Activated CD4-positive, alpha-beta T cell treated with anti-CD3 and anti-CD28 coated beads for 36 hours (primary cell): Measurements from ENCODE around the gene CERS6. TPM values are rescaled to one million over a fixed set of nuclear protein-coding genes. Genes with fewer than 3 reads are reported as not detected.
"Not testable (repeated sequence)": the region's sequence is repeated elsewhere in the genome, so short reads cannot be mapped to it uniquely, and the experiment has no call there.

ENCODE experiments used
- ATAC-seq: fragments of 200-7000 bp; cut with Tn5 transposase; one replicate; pipeline ENCODE4 v1.10.0; 2021; ENCODE audit warnings: mild to moderate bottlenecking, moderate library complexity
- CTCF ChIA-PET: fragments of 350-600 bp; sonication (Branson Sonifier 250); formaldehyde crosslinking; loops from one replicate; lab custom pipeline; 2021; ENCODE audit warnings: antibody characterized with exemption; lab: Charles Lee
- POLR2A ChIA-PET: fragments of 350-600 bp; sonication (Branson Sonifier 250); formaldehyde crosslinking; loops from one replicate; lab custom pipeline; 2021; ENCODE audit warnings: antibody characterized with exemption, inconsistent platforms; lab: Charles Lee
- DNase-seq: peaks from one replicate; pipeline ENCODE4 v3.0.0-alpha.2; 2020
- H3K27ac Mint-ChIP-seq: one replicate; pipeline ENCODE4 v1.8.0; 2021; ENCODE audit warnings: mixed read lengths
- H3K27me3 Mint-ChIP-seq: one replicate; pipeline ENCODE4 v1.8.0; 2021; ENCODE audit warnings: mixed read lengths
- H3K36me3 Mint-ChIP-seq: one replicate; pipeline ENCODE4 v1.8.0; 2021; ENCODE audit warnings: low read depth, mixed read lengths
- H3K4me1 Mint-ChIP-seq: one replicate; pipeline ENCODE4 v1.8.0; 2021; ENCODE audit warnings: mixed read lengths
- H3K4me3 Mint-ChIP-seq: one replicate; pipeline ENCODE4 v1.8.0; 2021; ENCODE audit warnings: mild to moderate bottlenecking, moderate library complexity, mixed read lengths
- H3K9me3 Mint-ChIP-seq: one replicate; pipeline ENCODE4 v1.8.0; 2021; ENCODE audit warnings: low read depth, mixed read lengths
- intact Hi-C, 2 experiments: fragments of 100-400 bp; cut with DNase I in 1 of 2; cut with micrococcal nuclease in 1 of 2; formaldehyde crosslinking; loops; one replicate each; pipeline versions ENCODE4 v1.14.2 to v1.15.1; 2022 to 2024; cut with DNase I, micrococcal nuclease
- total RNA-seq, 2 experiments: library from RNA; stranded (reverse); gene quantifications; one replicate each; pipeline ENCODE4 v1.2.3, GENCODE V29; 2021

The CERS6 gene
- total RNA-seq, 2 experiments from 2014 or later = 12.9 to 13.1 TPM

- DNase-seq = peak; percentile 60
- H3K27me3 Mint-ChIP-seq = no peaks in the 10 kb centered on the region
- no peaks in the 10 kb centered on the region for H3K4me1 Mint-ChIP-seq
- peaks cover 2% of the 10 kb centered on the region for H3K9me3 Mint-ChIP-seq
- no peak for ATAC-seq
- POLR2A ChIA-PET = interaction anchor here (0.7 kb wide), 1 partner anchor 364 kb away, joined by 5 read pairs; no protein-coding TSS in a partner anchor
- no peak overlapping the region for H3K27ac Mint-ChIP-seq
- peaks cover 28% of the 10 kb centered on the region for H3K36me3 Mint-ChIP-seq
- no peak overlapping the region for H3K4me3 Mint-ChIP-seq
- CTCF ChIA-PET = interaction anchor here (0.7 to 1.2 kb wide), 6 partner anchors 16 to 273 kb away, joined by 3 to 6 read pairs (median 3); no protein-coding TSS in a partner anchor
- intact Hi-C loops = loop anchor here (1.0 kb wide), 2 partner anchors 143 to 146 kb away; no protein-coding TSS in a partner anchor
These were observed 317.8 kb downstream of the CERS6 start for GRCh38 chr2:168773719-168774521.

GRCh38 chr2:168775837-168776236, 319.8 kb downstream of the CERS6 start:
- H3K4me1 Mint-ChIP-seq = no peaks in the 10 kb centered on the region
- H3K9me3 Mint-ChIP-seq = peaks cover 2% of the 10 kb centered on the region
- H3K36me3 Mint-ChIP-seq = peaks cover 19% of the 10 kb centered on the region
- no peak overlapping the region for H3K4me3 Mint-ChIP-seq
- no peaks in the 10 kb centered on the region for H3K27me3 Mint-ChIP-seq
- ChIA-PET CTCF (no interaction called here), POLR2A (no interaction called here)
- intact Hi-C loops = no loop called here
- ATAC-seq (no peak), DNase-seq (no peak)
- H3K27ac Mint-ChIP-seq = no peak overlapping the region

DNA sequence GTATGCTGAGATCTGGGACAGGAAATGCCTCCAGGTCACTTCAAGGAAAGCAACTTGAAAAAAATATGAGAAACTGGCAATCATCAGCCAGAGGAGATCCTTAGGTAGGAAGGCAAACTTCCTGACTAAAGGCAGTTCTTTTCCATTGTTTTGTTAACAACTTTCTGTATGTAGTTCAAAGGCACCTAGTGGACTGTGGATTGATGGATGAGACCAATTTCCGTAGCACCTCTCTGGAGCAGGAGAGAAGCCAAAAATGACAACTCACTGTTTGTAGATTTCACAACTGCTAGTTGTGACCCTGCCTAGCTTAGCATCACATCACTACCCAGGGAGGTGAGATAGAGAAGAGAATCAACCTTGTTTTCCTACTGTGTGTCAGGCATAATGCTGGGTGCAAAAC, 324.6 kb downstream of the CERS6 start:
- no peak overlapping the region for H3K27ac Mint-ChIP-seq
- POLR2A ChIA-PET = no interaction called here
- H3K4me3 Mint-ChIP-seq = no peak overlapping the region
- no peak for ATAC-seq
- H3K4me1 Mint-ChIP-seq = no peaks in the 10 kb centered on the region
- H3K27me3 Mint-ChIP-seq = no peaks in the 10 kb centered on the region
- intact Hi-C loops = no loop called here
- H3K9me3 Mint-ChIP-seq = no peaks in the 10 kb centered on the region
- H3K36me3 Mint-ChIP-seq = peaks cover 4% of the 10 kb centered on the region
- CTCF ChIA-PET = no interaction called here
- no peak for DNase-seq

DNA sequence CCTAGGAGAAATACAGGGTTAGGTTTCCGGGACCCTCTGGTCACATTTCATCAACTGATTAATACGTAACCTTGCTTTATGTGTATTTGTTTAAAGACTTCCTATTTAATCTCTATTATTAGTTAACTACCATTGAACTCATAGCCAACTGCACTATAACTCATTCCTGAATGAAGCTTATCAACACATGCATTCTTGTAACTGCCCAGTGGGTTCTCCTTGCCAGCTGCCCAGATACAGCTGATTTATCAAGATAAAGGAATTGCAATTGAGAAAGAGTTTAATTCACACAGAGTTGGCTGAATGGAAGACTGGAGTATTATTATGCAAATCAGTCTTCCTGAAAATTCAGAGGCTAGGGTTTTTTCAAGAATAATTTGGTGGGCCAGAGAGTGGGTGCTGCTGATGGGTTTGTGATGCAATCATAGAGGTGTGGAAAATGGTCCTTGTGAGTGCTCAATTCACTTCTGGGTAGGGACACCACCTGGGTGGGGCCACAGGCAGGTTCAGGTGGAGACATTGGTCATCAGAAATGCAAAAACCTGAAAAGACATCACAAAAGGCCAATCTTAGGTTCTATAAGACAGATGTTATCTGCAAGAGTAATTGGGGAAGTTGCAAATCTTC, 325.2 kb downstream of the CERS6 start:
- Mint-ChIP-seq H3K27me3 (no peaks in the 10 kb centered on the region), H3K9me3 (no peaks in the 10 kb centered on the region), H3K4me3 (no peak overlapping the region), H3K36me3 (no peaks in the 10 kb centered on the region), H3K27ac (no peak overlapping the region), H3K4me1 (no peaks in the 10 kb centered on the region)
- DNase-seq (no peak), ATAC-seq (no peak)
- ChIA-PET POLR2A (no interaction called here), CTCF (no interaction called here)
- intact Hi-C loops = no loop called here

GRCh38 chr2:168782271-168782670, 326.2 kb downstream of the CERS6 start:
- Mint-ChIP-seq H3K4me1 (no peaks in the 10 kb centered on the region), H3K9me3 (no peaks in the 10 kb centered on the region), H3K27ac (no peak overlapping the region), H3K36me3 (no peaks in the 10 kb centered on the region), H3K4me3 (no peak overlapping the region), H3K27me3 (no peaks in the 10 kb centered on the region)
- CTCF ChIA-PET = interaction anchor here (0.6 kb wide), 1 partner anchor 401 kb away, joined by 3 read pairs; no protein-coding TSS in a partner anchor
- peak; percentile 26 for ATAC-seq
- POLR2A ChIA-PET = no interaction called here
- intact Hi-C loops = no loop called here
- DNase-seq = no peak

GRCh38 chr2:168784993-168785392, 328.9 kb downstream of the CERS6 start:
- Mint-ChIP-seq H3K36me3 (no peaks in the 10 kb centered on the region), H3K27ac (no peak overlapping the region), H3K9me3 (no peaks in the 10 kb centered on the region), H3K27me3 (no peaks in the 10 kb centered on the region), H3K4me1 (no peaks in the 10 kb centered on the region), H3K4me3 (no peak overlapping the region)
- no peak for DNase-seq
- CTCF ChIA-PET = no interaction called here
- POLR2A ChIA-PET = no interaction called here
- no peak for ATAC-seq
- intact Hi-C loops = no loop called here

DNA sequence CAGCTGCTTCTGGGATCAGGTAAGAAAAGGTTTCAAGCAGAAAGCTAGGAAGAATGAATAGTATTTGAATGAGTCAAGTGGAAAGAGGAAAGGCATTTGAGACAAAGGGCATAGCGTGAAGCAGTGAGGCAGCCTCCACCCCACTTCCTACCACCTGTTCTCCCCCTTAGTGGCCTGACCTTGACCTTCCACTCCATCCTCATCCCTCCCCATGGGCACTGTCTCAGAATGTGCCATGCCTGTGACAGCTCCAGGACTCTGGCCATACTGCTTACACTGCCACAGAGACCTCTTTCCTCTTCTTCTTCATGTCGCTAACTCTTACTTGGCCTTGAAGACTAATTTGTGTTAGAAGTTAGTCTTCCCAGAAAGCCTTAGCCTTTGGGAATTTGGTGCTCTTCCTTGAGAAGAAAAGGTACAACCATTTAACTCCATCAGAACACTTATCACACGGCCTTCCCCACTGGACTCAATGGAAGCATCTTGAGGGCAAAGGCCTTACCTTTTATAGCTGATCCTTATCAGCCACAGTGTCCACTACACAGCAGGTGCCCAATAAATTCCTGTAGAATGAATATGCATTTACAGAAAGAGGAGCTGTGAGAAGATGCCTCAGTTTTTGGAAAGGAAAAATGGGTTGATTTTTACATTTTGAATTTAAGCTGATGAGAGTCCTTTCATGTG, 331.2 kb downstream of the CERS6 start:
- DNase-seq (no peak), ATAC-seq (no peak)
- no peak overlapping the region for H3K27ac Mint-ChIP-seq
- ChIA-PET POLR2A (no interaction called here), CTCF (interaction anchor here (0.6 kb wide), 2 partner anchors 298 to 407 kb away, joined by 3 to 5 read pairs; no protein-coding TSS in a partner anchor)
- H3K9me3 Mint-ChIP-seq = no peaks in the 10 kb centered on the region
- H3K36me3 Mint-ChIP-seq = no peaks in the 10 kb centered on the region
- no peaks in the 10 kb centered on the region for H3K4me1 Mint-ChIP-seq
- H3K27me3 Mint-ChIP-seq = no peaks in the 10 kb centered on the region
- intact Hi-C loops = no loop called here
- H3K4me3 Mint-ChIP-seq = no peak overlapping the region

- Mint-ChIP-seq H3K9me3 (no peaks in the 10 kb centered on the region), H3K4me3 (no peak overlapping the region), H3K4me1 (no peaks in the 10 kb centered on the region), H3K27me3 (no peaks in the 10 kb centered on the region), H3K36me3 (no peaks in the 10 kb centered on the region), H3K27ac (no peak overlapping the region)
- ChIA-PET CTCF (interaction anchor here (0.6 kb wide), 2 partner anchors 322 to 407 kb away, joined by 3 to 4 read pairs; no protein-coding TSS in a partner anchor), POLR2A (no interaction called here)
- ATAC-seq (no peak), DNase-seq (no peak)
- intact Hi-C loops = no loop called here
These were observed 331.8 kb downstream of the CERS6 start for GRCh38 chr2:168787782-168788376.

- CTCF ChIA-PET = interaction anchor here (0.7 kb wide), 1 partner anchor 15 kb away, joined by 3 read pairs; no protein-coding TSS in a partner anchor
- POLR2A ChIA-PET = no interaction called here
- no peaks in the 10 kb centered on the region for H3K27me3 Mint-ChIP-seq
- no peaks in the 10 kb centered on the region for H3K9me3 Mint-ChIP-seq
- no peak for DNase-seq
- H3K4me3 Mint-ChIP-seq = no peak overlapping the region
- H3K4me1 Mint-ChIP-seq = no peaks in the 10 kb centered on the region
- intact Hi-C loops = no loop called here
- ATAC-seq = no peak
- H3K36me3 Mint-ChIP-seq = no peaks in the 10 kb centered on the region
- no peak overlapping the region for H3K27ac Mint-ChIP-seq
These were observed 333.7 kb downstream of the CERS6 start for GRCh38 chr2:168789776-168790175.

GRCh38 chr2:168790226-168790902, 334.3 kb downstream of the CERS6 start:
- Mint-ChIP-seq H3K9me3 (no peaks in the 10 kb centered on the region), H3K4me3 (no peak overlapping the region), H3K4me1 (no peaks in the 10 kb centered on the region), H3K36me3 (no peaks in the 10 kb centered on the region), H3K27me3 (no peaks in the 10 kb centered on the region), H3K27ac (no peak overlapping the region)
- intact Hi-C loops = no loop called here
- DNase-seq (no peak), ATAC-seq (no peak)
- ChIA-PET POLR2A (no interaction called here), CTCF (interaction anchor here (0.7 kb wide), 1 partner anchor 16 kb away, joined by 3 read pairs; no protein-coding TSS in a partner anchor)

DNA sequence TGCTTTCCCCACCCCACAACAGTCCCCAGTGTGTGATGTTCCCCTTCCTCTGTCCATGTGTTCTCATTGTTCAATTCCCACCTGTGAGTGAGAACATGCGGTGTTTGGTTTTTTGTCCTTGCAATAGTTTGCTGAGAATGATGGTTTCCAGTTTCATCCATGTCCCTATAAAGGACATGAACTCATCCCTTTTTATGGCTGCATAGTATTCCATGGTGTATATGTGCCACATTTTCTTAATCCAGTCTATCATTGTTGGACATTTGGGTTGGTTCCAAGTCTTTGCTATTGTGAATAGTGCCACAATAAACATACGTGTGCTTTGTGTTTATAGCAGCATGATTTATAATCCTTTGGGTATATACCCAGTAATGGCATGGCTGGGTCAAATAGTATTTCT, 335.1 kb downstream of the CERS6 start:
- H3K27ac Mint-ChIP-seq, ATAC-seq, H3K36me3 Mint-ChIP-seq, H3K27me3 Mint-ChIP-seq, CTCF ChIA-PET, DNase-seq, intact Hi-C loops, H3K4me1 Mint-ChIP-seq, H3K9me3 Mint-ChIP-seq, H3K4me3 Mint-ChIP-seq, POLR2A ChIA-PET: not testable (repeated sequence)
